Left cardiac atrium (tissue), 4 donors: ENCODE data around the gene NAGA. TPM values are rescaled to one million over a fixed set of nuclear protein-coding genes. Genes with fewer than 3 reads are reported as not detected.

ENCODE experiments used
- ATAC-seq, 2 donors: fragments of 200-7000 bp; cut with Tn5 transposase; one replicate each; pipeline ENCODE4 v1.9.1; 2020; ENCODE audit warnings: mild to moderate bottlenecking in 2 of 2, moderate library complexity in 2 of 2
- DNase-seq: peaks from one replicate; pipeline ENCODE4 v3.0.0-alpha.2; 2020
- intact Hi-C, 2 donors: fragments of 100-400 bp; cut with DNase I; formaldehyde crosslinking; loops; one replicate each; pipeline versions ENCODE4 v1.14.1 to v1.15.1; 2022 to 2023
- total RNA-seq, 2 donors: library from RNA; stranded (reverse); fragmentation: NEBNext Ultra II Directional; extraction: Animal tissue kit (Norgen Biotek cat#: 25700); gene quantifications; one replicate each; pipeline ENCODE4 v1.2.1, GENCODE V29; 2021
- donor health status: DM: no; HTN: yes; CAD: no.
- donor health status: DM: no; HTN: yes; CAD: no; lungs with severe emphysema.
- donor health status: DM: yes; HTN: yes; CAD: no.
- donor health status: Dilated cardiomyopathy.

Gene NAGA
- total RNA-seq, 2 donors from 2014 or later = 16.7 to 21.1 TPM

GRCh38 chr22:42062506-42063170 lies 8.0 kb downstream of the NAGA start:
- no peak for DNase-seq
- ATAC-seq = no peak
- intact Hi-C loops = no loop called here

DNA sequence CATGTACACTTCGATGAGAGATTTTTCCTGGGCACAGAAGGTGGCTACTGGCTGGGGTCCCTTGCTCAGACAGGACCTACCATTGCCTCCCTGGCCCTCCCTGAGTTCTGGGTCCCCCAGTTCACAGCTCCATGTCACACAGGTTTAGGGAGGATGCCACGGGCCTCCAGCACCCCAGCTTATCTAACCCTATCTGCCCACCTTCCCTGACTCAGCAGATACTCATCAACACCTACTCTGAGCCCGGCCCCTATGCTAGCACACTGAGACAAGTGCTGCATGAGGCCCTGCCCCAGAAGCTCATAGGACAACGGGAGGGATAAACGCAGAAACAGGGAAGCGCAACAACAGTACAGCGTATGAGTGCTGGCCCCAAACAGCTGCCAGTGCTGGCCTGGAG lies 9.6 kb downstream of the NAGA start:
- DNase-seq (no peak), ATAC-seq (no peak)
- intact Hi-C loops = no loop called here

GRCh38 chr22:42060489-42060888 lies 10.1 kb downstream of the NAGA start:
- ATAC-seq (no peak), DNase-seq (no peak)
- intact Hi-C loops = no loop called here

DNA sequence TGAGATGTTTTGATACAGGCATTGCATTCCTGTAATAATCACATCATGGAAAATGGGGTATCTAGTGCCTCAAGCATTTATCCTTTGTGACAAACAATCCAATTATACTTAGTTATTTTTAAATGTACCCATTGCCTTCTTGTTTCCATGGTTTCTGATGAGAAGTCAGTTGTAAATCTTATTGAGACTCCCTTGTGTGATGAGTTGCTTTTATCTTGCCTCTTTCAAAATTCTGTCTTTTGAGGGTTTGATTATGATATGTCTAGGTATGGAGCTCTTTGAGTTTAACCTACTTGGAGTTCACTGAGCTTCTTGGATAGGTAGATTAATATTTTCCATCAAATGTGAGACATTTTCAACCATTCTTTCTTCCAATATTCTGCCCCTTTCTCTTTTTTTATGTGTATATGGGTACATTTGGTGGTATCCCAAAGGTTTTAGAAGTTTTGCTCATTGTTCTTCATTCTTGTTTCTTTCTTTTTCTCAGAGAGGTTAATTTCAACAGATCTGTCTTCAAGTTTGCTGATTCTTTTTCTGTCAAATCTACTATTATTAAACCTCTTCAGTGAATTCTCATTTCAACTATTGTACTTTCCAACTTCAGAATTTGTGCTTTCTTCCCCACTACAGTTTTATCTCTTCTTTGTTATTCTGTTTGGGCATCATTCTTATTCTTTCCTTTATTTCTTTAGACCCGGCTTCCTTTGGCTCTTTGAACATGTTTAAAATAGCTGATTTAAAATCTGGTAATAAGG lies 13.7 kb downstream of the NAGA start:
- ATAC-seq (no peak), DNase-seq (no peak)
- intact Hi-C loops = no loop called here

DNA sequence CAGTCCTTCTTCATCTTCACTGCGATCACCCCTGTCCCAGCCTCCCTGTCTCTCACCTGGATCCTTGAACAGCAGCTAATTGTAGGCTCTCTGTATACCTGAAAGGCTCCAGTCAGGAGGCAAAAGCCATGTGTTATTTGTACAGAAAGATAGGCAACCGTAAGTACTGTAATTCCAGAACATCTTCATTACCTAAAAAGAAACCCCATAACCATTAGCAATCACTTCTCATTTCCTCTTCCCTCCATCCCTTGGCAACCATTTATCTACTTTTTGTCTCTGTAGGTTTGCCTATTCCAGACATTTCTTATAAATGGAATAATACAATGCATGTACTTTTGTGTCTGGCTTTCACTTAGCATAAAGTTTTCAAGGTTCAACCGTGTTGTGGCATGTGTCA lies 17.8 kb downstream of the NAGA start:
- intact Hi-C loops = no loop called here
- ATAC-seq = no peak
- DNase-seq = no peak

GRCh38 chr22:42050641-42051180 lies 19.9 kb downstream of the NAGA start:
- intact Hi-C loops = no loop called here
- no peak for DNase-seq
- ATAC-seq = no peak

DNA sequence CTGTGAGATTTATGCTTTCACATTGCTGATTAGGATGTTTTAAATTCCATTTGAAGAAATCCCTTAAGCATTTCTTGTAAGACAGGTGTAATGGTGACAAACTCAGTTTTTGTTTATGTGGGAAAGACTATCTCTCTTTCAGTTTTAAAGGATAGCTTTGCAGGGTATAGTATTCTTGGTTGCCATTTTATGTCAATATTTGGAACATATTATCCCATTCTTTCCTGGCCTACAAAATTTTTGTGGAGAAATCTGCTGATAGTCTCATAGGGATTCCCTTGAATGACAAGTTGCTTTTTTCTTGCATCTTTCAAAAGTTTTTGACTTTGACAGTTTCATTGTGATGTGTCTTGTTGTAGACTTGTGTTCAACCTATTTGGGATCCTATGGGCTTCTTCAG lies 28.8 kb downstream of the NAGA start:
- intact Hi-C loops = no loop called here
- ATAC-seq (no peak), DNase-seq (no peak)

DNA sequence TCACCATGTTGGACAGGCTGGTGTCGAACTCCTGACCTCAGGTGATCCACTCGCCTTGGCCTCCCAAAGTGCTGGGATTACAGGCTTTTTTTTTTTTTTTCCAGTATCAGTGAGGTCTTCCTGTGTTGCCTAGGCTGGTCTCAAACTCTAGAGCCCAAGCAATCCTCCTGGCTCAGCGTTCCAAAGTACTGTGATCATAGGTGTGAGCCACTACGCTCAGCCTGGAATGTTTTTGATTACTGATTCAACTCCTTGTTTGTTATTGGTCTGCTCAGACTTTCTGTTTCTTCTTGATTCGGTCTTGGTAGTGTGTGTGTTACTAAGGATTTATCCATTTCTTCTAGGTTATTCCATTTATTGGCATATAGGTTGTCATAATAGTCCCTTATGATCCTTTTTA lies 31.3 kb downstream of the NAGA start:
- no peak for DNase-seq
- ATAC-seq = no peak
- intact Hi-C loops = no loop called here

- no peak for ATAC-seq
- no peak for DNase-seq
- intact Hi-C loops = no loop called here
Measured at GRCh38 chr22:42035256-42035655, 35.4 kb downstream of the NAGA start.

DNA sequence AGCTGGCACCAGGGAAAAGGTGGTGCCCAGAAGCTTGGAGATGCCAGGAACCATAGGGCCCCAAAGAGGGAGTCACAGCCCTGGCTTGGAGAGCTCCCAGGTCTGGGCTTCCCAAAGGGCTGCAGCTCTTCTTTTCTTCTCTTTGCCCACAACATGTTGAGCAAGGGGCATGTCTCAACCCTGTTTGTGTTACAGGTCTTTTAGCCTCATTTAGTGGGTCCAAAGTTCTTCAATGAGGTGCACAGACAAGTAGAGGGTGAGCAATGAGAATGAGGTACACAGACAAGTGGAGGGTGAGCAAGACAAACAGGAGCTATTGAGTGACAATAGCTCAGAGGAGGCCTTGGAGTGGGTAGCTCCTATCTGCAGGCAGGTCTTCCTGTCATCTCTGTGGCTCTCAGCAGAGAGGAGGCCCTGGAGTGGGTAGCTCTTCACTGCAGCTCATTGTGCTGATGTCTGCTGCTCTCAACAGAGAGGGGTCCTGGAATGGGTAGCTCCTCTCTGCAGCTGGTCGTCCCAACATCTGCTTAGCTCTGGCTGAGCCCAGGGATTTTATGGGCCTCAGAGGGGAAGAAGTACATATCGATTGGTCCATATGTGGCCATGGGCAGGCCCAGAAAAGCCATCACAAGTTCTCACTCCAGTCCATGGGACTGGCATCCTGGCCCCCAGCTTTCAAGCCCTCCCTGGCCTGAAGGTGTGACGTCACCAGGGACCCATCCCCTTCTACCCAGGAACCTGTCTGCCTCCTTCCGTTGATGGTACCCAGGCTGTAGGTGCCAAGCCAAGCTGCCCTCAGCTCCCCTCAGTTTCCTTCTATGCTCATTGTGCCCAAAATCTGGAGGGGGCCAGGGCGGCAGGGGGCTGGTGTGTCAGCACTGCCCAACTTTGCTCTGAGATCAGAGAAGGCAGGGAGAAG lies 37.1 kb downstream of the NAGA start:
- no peak for DNase-seq
- intact Hi-C loops = no loop called here

GRCh38 chr22:42026705-42027104 lies 43.9 kb downstream of the NAGA start:
- intact Hi-C loops = no loop called here
- ATAC-seq (no peak), DNase-seq (no peak)

More for the DNA sequence above, 37.1 kb downstream of the NAGA start:
- no peak for ATAC-seq

- no peak for DNase-seq
- ATAC-seq = no peak
- intact Hi-C loops = no loop called here
Measured at GRCh38 chr22:42025421-42025820, 45.2 kb downstream of the NAGA start.

GRCh38 chr22:42022162-42022847 lies 48.3 kb downstream of the NAGA start:
- intact Hi-C loops = no loop called here
- no peak for DNase-seq
- ATAC-seq = no peak

- ATAC-seq (no peak), DNase-seq (no peak)
- intact Hi-C loops = no loop called here
Measured at GRCh38 chr22:42021571-42021970, 49.0 kb downstream of the NAGA start.

DNA sequence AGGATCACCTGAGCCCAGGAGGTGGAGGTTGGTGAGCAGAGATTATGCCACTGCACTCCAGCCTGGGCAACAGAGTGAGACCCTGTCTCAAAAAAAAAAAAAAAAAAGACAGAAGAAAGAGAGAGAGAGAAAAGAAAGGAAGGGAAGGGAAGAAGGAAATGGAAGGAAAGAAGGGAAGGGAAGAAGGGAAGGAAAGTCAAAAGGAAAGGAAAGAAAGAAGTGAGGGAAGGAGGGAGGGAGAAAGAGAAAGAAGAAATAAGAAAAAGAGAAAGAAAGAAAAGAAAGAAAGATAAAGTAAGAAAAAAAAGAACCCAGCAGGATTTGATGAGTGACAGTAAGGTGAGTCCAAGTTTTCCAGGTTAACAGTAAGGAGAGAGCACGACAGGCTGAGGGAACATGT lies 52.4 kb downstream of the NAGA start:
- intact Hi-C loops = no loop called here
- DNase-seq = no peak
- no peak for ATAC-seq

- DNase-seq (no peak), ATAC-seq (no peak)
- intact Hi-C loops = no loop called here
Measured at GRCh38 chr22:42016111-42016510, 54.5 kb downstream of the NAGA start.

DNA sequence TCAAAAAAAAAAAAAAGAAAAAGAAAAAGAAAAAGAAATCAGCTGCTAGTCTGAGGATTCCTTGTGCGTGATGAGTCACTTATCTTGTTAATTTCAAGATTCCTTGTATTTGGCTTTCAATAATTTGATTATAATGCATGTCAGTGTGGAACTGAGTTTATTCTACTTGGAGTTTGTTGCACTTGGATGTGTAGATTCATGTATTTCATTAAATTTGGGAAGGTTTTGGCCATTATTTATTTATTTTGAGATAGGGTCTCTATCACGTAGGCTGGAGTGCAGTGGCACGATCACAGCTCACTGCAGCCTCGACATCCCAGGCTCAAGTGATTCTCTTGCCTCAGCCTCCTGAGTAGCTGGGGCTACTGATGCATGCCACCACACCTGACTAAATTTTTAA lies 57.2 kb downstream of the NAGA start:
- DNase-seq (no peak), ATAC-seq (no peak)
- intact Hi-C loops = no loop called here

DNA sequence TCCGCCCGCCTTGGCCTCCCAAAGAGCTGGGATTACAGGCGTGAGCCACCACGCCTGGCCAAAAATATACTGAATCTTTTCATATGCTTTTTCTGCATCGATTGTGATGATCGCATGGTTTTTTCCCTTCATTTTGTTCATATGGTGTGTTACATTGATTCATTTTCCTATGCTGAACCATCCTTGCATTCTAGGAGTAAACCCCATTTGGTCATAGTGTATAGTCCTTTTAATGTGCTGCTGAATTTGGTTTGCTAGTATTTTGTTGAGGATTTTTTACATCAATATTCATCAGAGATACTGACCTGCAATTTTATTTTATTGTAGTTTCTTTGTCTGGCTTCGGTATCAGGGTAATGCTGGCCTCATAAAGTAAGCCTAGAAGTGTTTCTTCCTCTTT lies 59.8 kb downstream of the NAGA start:
- no peak for ATAC-seq

More for the DNA sequence above, 59.8 kb downstream of the NAGA start:
- no peak for DNase-seq
- intact Hi-C loops = no loop called here
